Epidermal melanocyte (primary cell): ENCODE data around the gene KLHL8.

Experiments used
- DNase-seq: peaks from one replicate; pipeline ENCODE4 v3.0.0; 2011; ENCODE audit warnings: low spot score; ENCODE audit not compliant: insufficient read length

Gene KLHL8

GRCh38 chr4:87122252-87122651 lies 98.2 kb downstream of the KLHL8 start:
- no peak for DNase-seq

GRCh38 chr4:87121341-87122065 lies 98.9 kb downstream of the KLHL8 start:
- DNase-seq = no peak

GRCh38 chr4:87120411-87121162 lies 99.8 kb downstream of the KLHL8 start:
- DNase-seq = no peak

- DNase-seq = no peak
Measured at GRCh38 chr4:87120010-87120409, 100.4 kb downstream of the KLHL8 start.

GRCh38 chr4:87118826-87119225 lies 101.6 kb downstream of the KLHL8 start:
- DNase-seq = no peak

- DNase-seq = no peak
Measured at GRCh38 chr4:87118421-87118820, 102.0 kb downstream of the KLHL8 start.

- no peak for DNase-seq
Measured at GRCh38 chr4:87117732-87118075, 102.7 kb downstream of the KLHL8 start.

- no peak for DNase-seq
Measured at GRCh38 chr4:87117051-87117731, 103.2 kb downstream of the KLHL8 start.

- DNase-seq = no peak
Measured at GRCh38 chr4:87116231-87116630, 104.2 kb downstream of the KLHL8 start.

GRCh38 chr4:87114245-87115062 lies 106.0 kb downstream of the KLHL8 start:
- DNase-seq = no peak

- no peak for DNase-seq
Measured at GRCh38 chr4:87112063-87112462, 108.4 kb downstream of the KLHL8 start.
